GM20000 (cell line): ENCODE results near the gene TGM2.
A peak's percentile ranks its signal among the peaks of the same experiment; 100 is the strongest.

ENCODE experiments used
- DNase-seq: peaks from one replicate; pipeline ENCODE4 v3.0.0; 2012; ENCODE audit warnings: low spot score
- CTCF ChIP-seq: IDR thresholded peaks from 2 replicates; pipeline ENCODE4 v1.5.1; 2012; ENCODE audit warnings: mild to moderate bottlenecking, control low read depth; ENCODE audit errors: extremely low read depth, missing control alignments

Gene TGM2

DNA sequence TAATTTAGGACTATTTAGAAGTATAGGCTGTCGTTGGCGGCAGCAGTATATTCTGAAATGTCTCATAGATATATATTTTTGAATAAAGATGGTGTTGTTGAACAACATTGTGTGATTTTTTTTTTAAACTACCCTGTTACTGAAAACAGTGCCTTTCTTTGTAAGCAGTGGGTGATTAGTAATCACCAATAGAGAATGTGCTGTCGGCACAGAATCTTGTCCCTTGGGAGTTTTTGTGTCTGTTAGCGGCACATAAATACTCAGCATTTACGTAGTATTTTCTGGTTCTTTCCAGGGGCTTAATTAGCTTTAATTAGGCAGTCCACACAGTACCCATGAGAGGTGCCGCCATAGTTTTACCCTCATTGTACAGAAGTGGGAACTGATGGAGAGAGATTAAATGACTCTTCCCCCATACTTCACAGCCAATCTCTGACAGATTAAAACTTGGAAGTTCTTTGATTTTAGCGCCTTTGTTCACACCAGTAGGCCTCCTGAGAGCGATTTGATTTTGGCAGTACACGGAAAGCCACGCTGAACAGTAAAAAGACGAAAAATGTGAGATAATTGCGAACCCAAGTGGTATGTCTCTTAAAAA is 72.7 kb downstream of the TGM2 start:
- no peak for DNase-seq
- TF ChIP-seq CTCF, result no peak

DNA sequence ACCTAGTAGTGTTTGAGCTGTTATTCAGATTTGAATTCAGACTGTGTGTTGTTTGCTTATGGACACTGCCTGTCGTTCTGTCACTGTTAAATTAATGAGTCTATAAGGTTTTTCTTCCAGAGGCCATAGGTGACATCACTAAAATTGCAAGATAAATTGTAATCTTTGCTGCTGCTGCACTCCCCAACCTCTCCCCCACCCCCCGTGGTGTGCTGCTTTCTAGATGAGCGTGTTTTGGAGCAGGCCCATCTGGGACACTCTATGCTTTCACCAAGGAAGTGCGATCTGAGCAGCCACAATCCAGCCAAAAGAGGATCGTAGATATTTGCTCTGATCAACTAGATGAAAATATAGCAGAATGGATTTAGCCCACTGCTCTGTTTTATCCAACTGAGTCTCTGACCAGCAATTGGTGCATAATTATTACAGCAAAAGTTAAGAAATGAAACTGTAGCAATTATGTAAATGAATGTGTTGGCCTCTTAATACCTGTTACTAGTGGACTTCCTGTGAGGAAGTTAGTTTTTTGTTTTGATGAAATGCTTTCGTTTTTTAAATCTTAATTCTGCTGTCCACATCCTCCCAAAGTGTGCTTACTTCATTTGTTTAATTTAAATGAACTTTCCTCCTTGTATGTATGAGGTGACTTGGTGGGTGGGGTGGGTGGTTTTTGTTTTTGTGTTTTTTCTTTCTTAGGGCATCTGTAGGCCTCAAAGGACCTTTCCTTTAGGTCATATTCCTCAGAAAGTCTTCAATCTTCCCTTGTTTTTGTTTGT is 73.4 kb downstream of the TGM2 start:
- DNase-seq, result peak; percentile 34
- TF ChIP-seq CTCF, result no peak

DNA sequence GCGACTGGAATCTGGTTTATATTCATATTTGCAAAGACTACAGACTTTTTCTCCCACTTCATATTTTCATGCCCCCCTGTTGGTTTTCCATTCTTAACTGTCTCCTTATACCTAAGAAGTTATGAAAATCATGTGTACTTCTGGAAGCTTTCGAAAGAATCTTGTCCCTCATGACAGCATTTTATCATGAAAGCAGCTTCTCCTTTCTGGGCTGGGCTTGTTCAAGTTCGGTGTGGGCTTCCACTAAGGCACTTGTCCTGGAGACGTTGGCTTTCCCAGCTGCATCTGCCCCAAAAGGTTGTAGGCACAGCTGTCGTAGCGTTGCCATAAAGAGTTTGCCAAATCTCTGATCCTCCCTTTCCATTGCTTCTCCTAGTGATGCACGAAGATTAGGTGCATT is 75.0 kb downstream of the TGM2 start:
- DNase-seq, result no peak
- no peak for TF ChIP-seq CTCF

- DNase-seq, result no peak
- no peak for TF ChIP-seq CTCF
Observed at GRCh38 chr20:38089500-38089899, 75.6 kb downstream of the TGM2 start.

GRCh38 chr20:38085026-38085425 is 80.0 kb downstream of the TGM2 start:
- no peak for DNase-seq
- no peak for TF ChIP-seq CTCF

- TF ChIP-seq CTCF, result no peak
- no peak for DNase-seq
Observed at GRCh38 chr20:38084425-38084951, 80.6 kb downstream of the TGM2 start.

GRCh38 chr20:38083338-38084048 is 81.6 kb downstream of the TGM2 start:
- DNase-seq, result no peak
- no peak for TF ChIP-seq CTCF
